H9 (cell line): ENCODE data around the gene LRCOL1. TPM values are rescaled to one million over a fixed set of nuclear protein-coding genes. Genes with fewer than 3 reads are reported as not detected.

ENCODE experiments used
- DNase-seq: peaks from one replicate; pipeline ENCODE4 v3.0.0-alpha.2; 2017
- H2AFZ ChIP-seq: one replicate; pipeline ENCODE4 v1.6.1; 2013; ENCODE audit warnings: mild to moderate bottlenecking, low read length, control low read depth, moderate library complexity
- H2AK5ac ChIP-seq: 2 replicates; pipeline ENCODE4 v1.6.1; 2013; ENCODE audit warnings: low read length, control low read depth, mixed read lengths; ENCODE audit not compliant: insufficient read length
- H2BK120ac ChIP-seq: one replicate; pipeline ENCODE4 v1.6.1; 2013; ENCODE audit warnings: low read depth, mild to moderate bottlenecking, low read length, control low read depth, inconsistent platforms; ENCODE audit not compliant: poor library complexity, severe bottlenecking
- H2BK12ac ChIP-seq: 2 replicates; pipeline ENCODE4 v1.6.1; 2013; ENCODE audit warnings: low read length, control low read depth, mixed read lengths, low read depth; ENCODE audit not compliant: insufficient read length
- H2BK15ac ChIP-seq: 2 replicates; pipeline ENCODE4 v1.6.1; 2013; ENCODE audit warnings: low read depth, low read length, control low read depth
- H2BK20ac ChIP-seq: one replicate; pipeline ENCODE4 v1.6.1; 2013; ENCODE audit warnings: low read depth, mild to moderate bottlenecking, low read length, control low read depth, inconsistent platforms; ENCODE audit not compliant: poor library complexity, severe bottlenecking
- H2BK5ac ChIP-seq: 2 replicates; pipeline ENCODE4 v1.6.1; 2013; ENCODE audit warnings: low read length, control low read depth, mixed read lengths; ENCODE audit not compliant: insufficient read length
- H3K14ac ChIP-seq: 2 replicates; pipeline ENCODE4 v1.6.1; 2013; ENCODE audit warnings: low read length, control low read depth; ENCODE audit not compliant: insufficient read depth
- H3K18ac ChIP-seq: 2 replicates; pipeline ENCODE4 v1.6.1; 2013; ENCODE audit warnings: low read depth, mild to moderate bottlenecking, mixed read lengths, low read length, control low read depth; ENCODE audit not compliant: insufficient read length
- H3K23ac ChIP-seq: 2 replicates; pipeline ENCODE4 v1.6.1; 2013; ENCODE audit warnings: low read length, control low read depth, mixed read lengths, low read depth; ENCODE audit not compliant: insufficient read length
- H3K23me2 ChIP-seq: 2 replicates; pipeline ENCODE4 v1.6.1; 2013; ENCODE audit warnings: low read depth, mild to moderate bottlenecking, mixed read lengths, low read length, control low read depth; ENCODE audit not compliant: insufficient read length, poor library complexity, severe bottlenecking
- H3K27ac ChIP-seq: 2 replicates; pipeline ENCODE4 v1.5.1; 2013; ENCODE audit warnings: low read length, control low read depth, mixed read lengths, low read depth; ENCODE audit not compliant: insufficient read length
- H3K27me3 ChIP-seq: 2 replicates; pipeline ENCODE4 v1.6.1; 2013; ENCODE audit warnings: low read length, control low read depth, inconsistent platforms; ENCODE audit not compliant: insufficient read depth
- H3K4ac ChIP-seq: 2 replicates; pipeline ENCODE4 v1.6.1; 2013; ENCODE audit warnings: low read depth, mild to moderate bottlenecking, control low read depth, inconsistent platforms, low read length, moderate library complexity
- H3K4me1 ChIP-seq: 2 replicates; pipeline ENCODE4 v1.6.1; 2013; ENCODE audit warnings: low read length, control low read depth, inconsistent platforms; ENCODE audit not compliant: insufficient read depth
- H3K4me2 ChIP-seq: 2 replicates; pipeline ENCODE4 v1.6.1; 2013; ENCODE audit warnings: low read length, control low read depth, mixed read lengths; ENCODE audit not compliant: insufficient read length, insufficient read depth
- H3K56ac ChIP-seq: 2 replicates; pipeline ENCODE4 v1.6.1; 2013; ENCODE audit warnings: low read depth, mild to moderate bottlenecking, mixed read lengths, low read length, control low read depth; ENCODE audit not compliant: insufficient read length
- H3K79me1 ChIP-seq: 2 replicates; pipeline ENCODE4 v1.6.1; 2013; ENCODE audit warnings: low read depth, mild to moderate bottlenecking, moderate library complexity, low read length, control low read depth, inconsistent platforms; ENCODE audit not compliant: insufficient read depth, poor library complexity, severe bottlenecking
- H3K79me2 ChIP-seq: 2 replicates; pipeline ENCODE4 v1.6.1; 2013; ENCODE audit warnings: low read length, control low read depth, inconsistent platforms; ENCODE audit not compliant: insufficient read depth
- H3K9ac ChIP-seq: 2 replicates; pipeline ENCODE4 v1.6.1; 2013; ENCODE audit warnings: low read length, control low read depth, mixed read lengths; ENCODE audit not compliant: insufficient read length; ENCODE audit errors: extremely low read depth
- H3K9me3 ChIP-seq: one replicate; pipeline ENCODE4 v1.6.1; 2013; ENCODE audit warnings: low read depth, low read length, inconsistent platforms; ENCODE audit not compliant: control insufficient read depth
- H3T11ph ChIP-seq: one replicate; pipeline ENCODE4 v1.6.1; 2013; ENCODE audit warnings: mild to moderate bottlenecking, low read length, control low read depth, inconsistent platforms
- H4K20me1 ChIP-seq: one replicate; pipeline ENCODE4 v1.6.1; 2013; ENCODE audit not compliant: control insufficient read depth, insufficient read length, insufficient read depth
- H4K5ac ChIP-seq: 2 replicates; pipeline ENCODE4 v1.6.1; 2013; ENCODE audit warnings: low read depth, mild to moderate bottlenecking, mixed read lengths, low read length, control low read depth; ENCODE audit not compliant: insufficient read length
- H4K8ac ChIP-seq: replicated peaks from 2 replicates; pipeline ENCODE4 v1.6.1; 2013; ENCODE audit warnings: low read length, control low read depth, mixed read lengths, low read depth; ENCODE audit not compliant: insufficient read length
- H4K91ac ChIP-seq: 2 replicates; pipeline ENCODE4 v1.6.1; 2013; ENCODE audit warnings: low read depth, mild to moderate bottlenecking, moderate library complexity, mixed read lengths, low read length, control low read depth; ENCODE audit not compliant: insufficient read length
- H3K27ac Mint-ChIP-seq, 3 experiments: 2 replicates in 2 of 3; 3 replicates in 1 of 3; pipeline ENCODE4 v1.8.0; 2020 to 2021; ENCODE audit warnings: mixed read lengths in 3 of 3, mild to moderate bottlenecking in 1 of 3, moderate library complexity in 1 of 3
- H3K27me3 Mint-ChIP-seq: 2 replicates; pipeline ENCODE4 v1.8.0; 2021; ENCODE audit warnings: low read depth, mild to moderate bottlenecking, moderate library complexity, mixed read lengths
- H3K36me3 Mint-ChIP-seq, 3 experiments: 2 replicates in 2 of 3; 3 replicates in 1 of 3; pipeline ENCODE4 v1.8.0; 2020 to 2021; ENCODE audit warnings: low read depth in 3 of 3, mixed read lengths in 3 of 3; ENCODE audit not compliant: insufficient read depth in 1 of 3
- H3K4me1 Mint-ChIP-seq, 2 experiments: 2 replicates each; pipeline ENCODE4 v1.8.0; 2020; ENCODE audit warnings: mixed read lengths in 2 of 2
- H3K4me3 Mint-ChIP-seq, 2 experiments: 2 replicates in 1 of 2; 3 replicates in 1 of 2; pipeline ENCODE4 v1.8.0; 2020 to 2021; ENCODE audit warnings: mild to moderate bottlenecking in 2 of 2, mixed read lengths in 2 of 2, moderate library complexity in 1 of 2
- H3K9me3 Mint-ChIP-seq, 2 experiments: 2 replicates in 1 of 2; 3 replicates in 1 of 2; pipeline ENCODE4 v1.8.0; 2020; ENCODE audit warnings: mild to moderate bottlenecking in 2 of 2, mixed read lengths in 2 of 2, moderate library complexity in 1 of 2
- CTCF ChIP-seq: fragments of 200-600 bp; sonication (generic); conservative IDR thresholded peaks from 3 replicates; pipeline ENCODE4 v1.8.0; 2021; ENCODE audit warnings: antibody characterized with exemption, mild to moderate bottlenecking
- WGBS: extraction: QIAGEN DNeasy Blood & Tissue Kit; methylation state at CpG from one replicate; pipeline ENCODE4 v1.1.7; 2013; ENCODE audit warnings: missing lambda C conversion rate, low lambda C conversion rate, mixed read lengths; ENCODE audit not compliant: insufficient read length; ENCODE audit errors: extremely low coverage; 5-methylcytosine and 5-hydroxymethylcytosine counted together
- total RNA-seq: library from RNA; stranded (reverse); gene quantifications from 2 replicates; pipeline ENCODE4 v1.2.1, GENCODE V29; 2021

The LRCOL1 gene
- total RNA-seq, 1 experiment from 2014 or later, result not detected

DNA sequence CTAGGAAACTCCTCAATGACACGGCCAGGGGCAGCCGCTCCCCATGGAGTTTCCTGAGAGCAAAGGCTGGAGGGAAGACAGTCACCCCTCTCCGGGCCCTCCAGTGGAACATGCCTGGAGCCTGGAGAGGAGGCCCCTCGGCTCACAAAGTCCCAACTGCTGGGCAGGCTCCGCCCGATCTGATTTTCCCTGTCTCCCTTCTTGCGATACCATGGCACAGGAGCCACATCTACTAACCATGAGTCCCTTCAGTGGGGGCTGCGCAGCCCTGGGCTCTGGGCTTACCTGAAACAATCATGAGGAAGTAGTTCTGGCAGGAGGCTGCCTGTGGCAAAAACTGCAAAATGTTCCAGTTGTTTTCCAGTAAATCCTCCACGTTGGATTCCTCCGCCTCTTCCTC is 23.5 kb upstream of the LRCOL1 start:
- H2BK12ac ChIP-seq, result no peak overlapping the region
- H4K20me1 ChIP-seq, result no peaks in the 10 kb centered on the region
- no peak overlapping the region for H4K5ac ChIP-seq
- H3K9me3 ChIP-seq, result no peaks in the 10 kb centered on the region
- Mint-ChIP-seq H3K27ac (no peak overlapping the region), H3K4me1 (peaks cover 0 to 6% of the 10 kb centered on the region in 2 experiments; a peak in 3 of 4 replicates), H3K4me3 (no peak overlapping the region), H3K36me3 (peaks cover 72 to 98% (median 97%) of the 10 kb centered on the region in 3 experiments; a peak in 6 of 7 replicates), H3K9me3 (no peaks in the 10 kb centered on the region), H3K27me3 (no peaks in the 10 kb centered on the region)
- no peak overlapping the region for H2AK5ac ChIP-seq
- H3K79me1 ChIP-seq, result no peaks in the 10 kb centered on the region
- no peak for DNase-seq
- H3K79me2 ChIP-seq, result no peaks in the 10 kb centered on the region
- no peak overlapping the region for H3K14ac ChIP-seq
- no peak overlapping the region for H2BK5ac ChIP-seq
- H2BK120ac ChIP-seq, result no peak overlapping the region
- no peak overlapping the region for H2BK15ac ChIP-seq
- no peak overlapping the region for H3T11ph ChIP-seq
- no peaks in the 10 kb centered on the region for H3K23me2 ChIP-seq
- H4K91ac ChIP-seq, result no peak overlapping the region
- H3K27me3 ChIP-seq, result no peaks in the 10 kb centered on the region
- no peak overlapping the region for H3K23ac ChIP-seq
- H3K4me2 ChIP-seq, result no peak overlapping the region
- no peak for TF ChIP-seq CTCF
- no peaks in the 10 kb centered on the region for H3K4me1 ChIP-seq
- H3K18ac ChIP-seq, result no peak overlapping the region
- no peak overlapping the region for H3K27ac ChIP-seq
- no peak overlapping the region for H3K4ac ChIP-seq
- WGBS, result no CpG with 5 or more reads among the region's 10 CpGs
- no peak overlapping the region for H4K8ac ChIP-seq
- H2BK20ac ChIP-seq, result no peak overlapping the region
- no peak overlapping the region for H3K56ac ChIP-seq
- H3K9ac ChIP-seq, result no peak overlapping the region
- H2AFZ ChIP-seq, result no peak overlapping the region
